GM13977 (cell line): ENCODE results near the gene ST7.
"Not testable (repeated sequence)": the region's sequence is repeated elsewhere in the genome, so short reads cannot be mapped to it uniquely, and the experiment has no call there.

Experiments used
- DNase-seq: peaks from one replicate; pipeline ENCODE4 v3.0.0; 2012; ENCODE audit warnings: low spot score
- in situ Hi-C: fragments of 300-500 bp; cut with MboI; formaldehyde crosslinking; loops from one replicate; pipeline ENCODE4 v1.12.0; 2022; ENCODE audit warnings: low sequenced_read_pairs, low pct_unique_long_range_greater_than_20kb, mixed read lengths, inconsistent platforms; ENCODE audit not compliant: unreplicated experiment
- TF ChIP-seq, protein P1 (sequence below): IDR thresholded peaks from 2 replicates; pipeline ENCODE4 v1.5.1; 2012; ENCODE audit warnings: mild to moderate bottlenecking, control low read depth; ENCODE audit not compliant: insufficient read depth; ENCODE audit errors: extremely low read depth, missing control alignments

Gene ST7

DNA sequence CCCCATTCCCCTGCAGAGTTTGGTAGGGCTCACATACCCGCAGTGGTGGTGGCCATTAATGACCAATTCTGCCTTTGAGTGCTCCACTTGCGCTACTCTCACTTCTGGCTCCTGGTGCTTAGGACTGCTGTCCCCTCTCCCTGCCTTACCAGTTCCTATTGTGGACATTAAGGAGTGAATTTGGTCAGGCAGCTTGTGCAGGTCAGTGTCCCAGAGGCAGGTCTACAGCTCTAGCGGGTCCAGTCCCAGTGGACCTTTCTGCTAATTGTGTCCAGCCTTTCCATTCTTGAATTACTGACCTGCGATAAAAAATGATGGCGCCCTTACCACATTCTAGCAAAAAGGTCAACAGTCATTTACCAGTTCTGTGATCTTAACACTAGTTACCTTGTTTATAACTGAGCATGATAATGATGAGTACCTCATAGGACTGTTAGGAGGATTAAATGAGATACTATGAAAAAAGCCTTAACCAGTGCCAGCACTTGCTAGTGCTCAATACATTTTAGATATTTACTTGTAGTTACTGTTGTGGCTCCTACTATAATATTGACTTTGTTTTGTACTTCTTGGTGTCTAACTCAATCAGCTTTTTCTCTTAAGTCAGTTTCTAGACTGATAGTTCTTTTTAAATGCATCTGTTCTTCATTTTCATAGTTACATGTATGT lies 14.1 kb downstream of the ST7 start:
- TF ChIP-seq, protein P1, sequence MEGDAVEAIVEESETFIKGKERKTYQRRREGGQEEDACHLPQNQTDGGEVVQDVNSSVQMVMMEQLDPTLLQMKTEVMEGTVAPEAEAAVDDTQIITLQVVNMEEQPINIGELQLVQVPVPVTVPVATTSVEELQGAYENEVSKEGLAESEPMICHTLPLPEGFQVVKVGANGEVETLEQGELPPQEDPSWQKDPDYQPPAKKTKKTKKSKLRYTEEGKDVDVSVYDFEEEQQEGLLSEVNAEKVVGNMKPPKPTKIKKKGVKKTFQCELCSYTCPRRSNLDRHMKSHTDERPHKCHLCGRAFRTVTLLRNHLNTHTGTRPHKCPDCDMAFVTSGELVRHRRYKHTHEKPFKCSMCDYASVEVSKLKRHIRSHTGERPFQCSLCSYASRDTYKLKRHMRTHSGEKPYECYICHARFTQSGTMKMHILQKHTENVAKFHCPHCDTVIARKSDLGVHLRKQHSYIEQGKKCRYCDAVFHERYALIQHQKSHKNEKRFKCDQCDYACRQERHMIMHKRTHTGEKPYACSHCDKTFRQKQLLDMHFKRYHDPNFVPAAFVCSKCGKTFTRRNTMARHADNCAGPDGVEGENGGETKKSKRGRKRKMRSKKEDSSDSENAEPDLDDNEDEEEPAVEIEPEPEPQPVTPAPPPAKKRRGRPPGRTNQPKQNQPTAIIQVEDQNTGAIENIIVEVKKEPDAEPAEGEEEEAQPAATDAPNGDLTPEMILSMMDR, result no peak
- DNase-seq, result no peak
- in situ Hi-C loops, result no loop called here

DNA sequence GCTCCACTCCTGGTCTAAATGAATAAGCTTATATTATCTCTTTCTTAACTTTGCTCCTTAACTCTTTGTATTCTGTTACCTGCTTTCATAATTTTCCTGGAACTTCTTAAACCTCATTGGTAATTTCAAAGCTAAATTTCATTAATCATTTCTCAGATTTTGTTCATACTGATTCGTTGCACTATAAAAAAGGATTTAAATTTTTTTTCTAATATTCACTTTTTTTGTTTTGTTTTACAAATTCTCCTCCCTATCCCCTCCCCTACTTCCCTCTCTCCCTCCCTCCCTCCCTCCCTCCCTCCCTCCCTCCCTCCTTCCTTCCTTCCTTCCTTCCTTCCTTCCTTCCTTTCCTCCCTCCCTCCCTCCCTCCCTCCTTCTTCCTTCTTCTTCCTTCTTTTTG lies 14.7 kb downstream of the ST7 start:
- no peak for DNase-seq
- TF ChIP-seq, protein P1, result no peak
- in situ Hi-C loops, result no loop called here

DNA sequence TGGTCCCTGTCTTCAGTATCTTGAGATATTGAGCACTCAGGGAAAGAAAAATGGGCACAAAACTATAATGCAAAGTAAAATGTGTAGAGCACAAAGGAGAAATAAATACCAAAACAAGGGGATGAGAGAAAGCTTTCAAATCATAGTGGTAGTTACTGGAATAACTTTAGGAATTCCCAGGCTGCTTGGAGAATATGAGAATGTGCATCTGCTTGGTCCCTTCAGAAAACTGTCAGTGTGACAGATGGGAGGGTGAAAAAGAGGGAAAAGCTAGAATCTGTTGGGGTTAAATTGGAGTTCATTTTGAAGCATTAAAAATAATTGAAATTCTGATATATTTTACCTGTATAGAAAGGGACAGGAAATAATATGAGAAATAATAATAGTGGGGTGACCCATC lies 15.3 kb downstream of the ST7 start:
- TF ChIP-seq, protein P1, result no peak
- DNase-seq, result no peak
- in situ Hi-C loops, result no loop called here

DNA sequence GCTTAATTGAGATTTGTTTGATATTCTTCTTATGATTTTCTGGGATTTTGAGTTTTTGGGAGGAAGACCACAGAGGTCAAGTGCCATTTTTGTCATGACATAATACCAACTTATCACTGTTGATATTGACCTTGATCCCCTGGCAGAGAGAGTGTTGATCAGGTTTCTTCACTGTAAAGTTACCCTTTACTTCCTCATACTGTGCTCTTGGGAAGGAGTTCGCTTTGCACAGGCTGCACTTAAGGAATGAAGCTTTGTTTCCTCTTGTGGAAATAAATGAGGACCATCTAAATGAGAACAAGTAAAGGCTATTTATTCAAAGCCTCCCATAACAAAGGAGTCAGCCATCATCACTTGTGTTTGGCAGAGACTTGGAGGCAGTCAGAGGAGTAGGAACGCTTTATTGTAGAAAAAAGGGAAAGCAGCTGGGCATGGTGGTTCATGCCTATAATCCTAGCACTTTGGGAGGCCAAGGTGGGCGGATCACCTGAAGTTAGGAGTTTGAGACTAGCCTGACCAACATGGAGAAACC lies 16.1 kb downstream of the ST7 start:
- in situ Hi-C loops, result no loop called here
- DNase-seq, result no peak
- TF ChIP-seq, protein P1, result no peak

DNA sequence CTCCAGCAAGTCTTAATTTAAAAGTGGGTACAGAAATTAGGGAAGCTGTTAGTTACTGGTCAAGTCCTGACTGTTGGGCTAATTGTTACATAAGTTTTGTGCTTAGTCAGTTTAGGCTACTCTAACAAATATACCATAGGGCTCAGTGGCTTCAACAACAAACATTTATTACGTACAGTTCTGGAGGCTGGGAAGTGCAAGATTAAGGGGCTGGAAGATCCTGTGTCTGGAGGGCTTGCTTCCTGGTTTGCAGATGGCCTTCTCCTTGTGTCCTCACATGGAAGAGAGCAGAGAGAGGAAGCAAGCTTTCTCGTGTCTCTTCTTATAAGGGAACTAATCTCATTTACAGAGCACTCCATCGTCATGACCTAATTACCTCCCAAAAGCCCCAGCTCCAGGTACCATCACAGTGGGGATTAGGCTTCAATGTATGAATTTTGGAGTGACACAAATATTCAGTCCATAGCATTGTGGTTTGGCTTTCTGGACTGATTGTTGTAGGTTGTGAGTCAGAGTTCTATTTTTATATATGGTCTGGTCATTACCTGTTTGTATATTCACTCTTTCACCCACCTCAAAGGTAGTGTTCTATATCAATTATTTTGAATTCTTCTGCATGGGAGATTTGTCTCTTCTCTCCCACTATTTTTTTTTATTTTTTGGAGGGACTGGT lies 17.1 kb downstream of the ST7 start:
- in situ Hi-C loops, result no loop called here

DNA sequence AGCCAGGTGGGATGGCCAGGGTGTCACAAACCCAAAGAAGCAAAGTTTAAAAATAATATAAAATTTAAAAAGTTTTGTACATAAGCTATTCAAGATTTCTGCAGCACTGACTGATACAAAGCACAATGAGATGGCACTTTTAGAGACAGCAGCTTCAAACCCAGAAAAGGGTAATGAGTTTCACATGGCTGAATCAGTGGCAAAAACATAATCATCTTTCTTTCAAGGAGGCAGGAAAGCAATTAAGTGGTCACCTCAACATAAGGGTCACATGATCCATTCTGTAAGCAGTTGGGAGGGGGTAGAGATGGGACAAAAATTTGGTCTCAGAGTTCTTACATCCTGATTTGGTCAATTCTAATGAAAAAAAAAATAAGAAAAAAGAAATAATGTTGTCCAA lies 17.9 kb downstream of the ST7 start:
- DNase-seq, in situ Hi-C loops: not testable (repeated sequence)

More for the DNA sequence above, 17.1 kb downstream of the ST7 start:
- no peak for DNase-seq
- TF ChIP-seq, protein P1, result no peak

DNA sequence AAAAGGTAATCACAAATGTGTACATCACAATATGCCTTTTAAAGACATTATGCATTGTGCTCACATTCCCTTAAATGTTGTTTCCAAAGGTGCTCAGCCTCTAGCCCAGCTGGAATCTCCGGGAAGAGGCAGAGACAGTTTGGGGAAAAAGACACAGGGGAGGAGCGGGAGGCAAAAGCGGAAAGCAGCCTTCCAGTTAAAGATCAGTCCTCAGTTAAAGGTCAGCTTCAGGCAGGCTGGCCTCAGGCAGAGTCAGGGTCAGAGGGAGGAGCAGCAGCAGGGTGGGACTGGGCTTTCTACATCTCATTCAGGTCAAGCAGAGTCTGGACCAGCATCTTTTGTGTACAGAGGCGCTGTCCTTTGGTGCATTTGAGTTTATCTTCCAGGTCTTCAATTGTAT lies 18.6 kb downstream of the ST7 start:
- in situ Hi-C loops, result no loop called here
- TF ChIP-seq, protein P1, result no peak
- no peak for DNase-seq

DNA sequence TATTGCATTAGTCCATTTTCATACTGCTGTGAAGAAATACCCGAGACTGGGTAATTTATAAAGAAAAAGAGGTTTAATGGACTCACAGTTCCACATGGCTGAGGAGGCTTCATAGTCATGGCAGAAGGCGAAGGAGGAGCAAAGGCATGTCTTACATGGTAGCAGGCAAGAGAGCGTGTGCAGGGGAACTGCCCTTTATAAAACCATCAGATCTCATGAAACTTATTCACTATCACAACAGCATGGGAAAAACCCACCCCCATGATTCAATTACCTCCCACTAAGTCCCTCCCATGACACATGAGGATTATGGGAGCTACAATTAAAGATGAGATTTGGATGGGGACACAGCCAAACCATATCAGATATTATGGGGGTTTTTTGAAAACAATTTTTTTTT lies 21.7 kb downstream of the ST7 start:
- in situ Hi-C loops, DNase-seq: not testable (repeated sequence)
